Neuron (in vitro differentiated cells): ENCODE results near the gene GNG2.
A peak's percentile ranks its signal among the peaks of the same experiment; 100 is the strongest.

ENCODE experiments used
- H2AFZ ChIP-seq: one replicate; pipeline ENCODE4 v1.6.1; 2013; ENCODE audit warnings: low read depth, mild to moderate bottlenecking, inconsistent platforms, low read length, moderate library complexity
- H3K27me3 ChIP-seq: one replicate; pipeline ENCODE4 v1.6.1; 2013; ENCODE audit warnings: low read length; ENCODE audit not compliant: insufficient read depth
- H3K36me3 ChIP-seq: one replicate; pipeline ENCODE4 v1.6.1; 2013; ENCODE audit warnings: low read length; ENCODE audit not compliant: insufficient read depth
- H3K4me1 ChIP-seq: one replicate; pipeline ENCODE4 v1.6.1; 2013; ENCODE audit warnings: low read length; ENCODE audit not compliant: insufficient read depth
- H3K4me3 ChIP-seq: 2 replicates; pipeline ENCODE4 v1.5.1; 2013; ENCODE audit warnings: mild to moderate bottlenecking, low read length, moderate library complexity
- H3K9me3 ChIP-seq: one replicate; pipeline ENCODE4 v1.6.1; 2013; ENCODE audit warnings: low read length

GNG2 gene

GRCh38 chr14:51978681-51979085, 118.3 kb downstream of the GNG2 start:
- H3K9me3 ChIP-seq: peaks cover 3% of the 10 kb centered on the region
- H3K4me1 ChIP-seq: no peaks in the 10 kb centered on the region
- H2AFZ ChIP-seq: no peak overlapping the region
- no peaks in the 10 kb centered on the region for H3K36me3 ChIP-seq
- H3K27me3 ChIP-seq: no peaks in the 10 kb centered on the region
- no peak overlapping the region for H3K4me3 ChIP-seq

GRCh38 chr14:51979088-51979709, 118.8 kb downstream of the GNG2 start:
- no peaks in the 10 kb centered on the region for H3K27me3 ChIP-seq
- H3K4me1 ChIP-seq: no peaks in the 10 kb centered on the region
- H3K4me3 ChIP-seq: no peak overlapping the region
- no peak overlapping the region for H2AFZ ChIP-seq
- no peaks in the 10 kb centered on the region for H3K36me3 ChIP-seq
- peaks cover 3% of the 10 kb centered on the region for H3K9me3 ChIP-seq

GRCh38 chr14:51981218-51981854, 120.9 kb downstream of the GNG2 start:
- H3K36me3 ChIP-seq: no peaks in the 10 kb centered on the region
- no peak overlapping the region for H3K4me3 ChIP-seq
- H3K27me3 ChIP-seq: no peaks in the 10 kb centered on the region
- no peak overlapping the region for H2AFZ ChIP-seq
- H3K9me3 ChIP-seq: peaks cover 3% of the 10 kb centered on the region
- no peaks in the 10 kb centered on the region for H3K4me1 ChIP-seq

- Histone ChIP-seq H2AFZ (peak overlapping the region; percentile 41), H3K36me3 (peaks cover 19% of the 10 kb centered on the region), H3K9me3 (peaks cover 3% of the 10 kb centered on the region), H3K4me3 (peak overlapping the region; percentile 78), H3K4me1 (peaks cover 11% of the 10 kb centered on the region), H3K27me3 (no peaks in the 10 kb centered on the region)
Observed at GRCh38 chr14:51988221-51988620, 127.8 kb downstream of the GNG2 start.

- Histone ChIP-seq H2AFZ (peak within 1 kb of the TSS; percentile 41), H3K9me3 (no peaks in the 10 kb centered on the region), H3K36me3 (peaks cover 33% of the 10 kb centered on the region), H3K27me3 (no peaks in the 10 kb centered on the region), H3K4me3 (peak within 1 kb of the TSS; percentile 78), H3K4me1 (peaks cover 11% of the 10 kb centered on the region)
Observed at GRCh38 chr14:51989293-51990234, 129.2 kb downstream of the GNG2 start, which contains the start of gene RTRAF. TSS of gene RTRAF (plus strand) at chr14:51989546. CDS start at chr14:51989640, 94 bp downstream.

GRCh38 chr14:51990488-51990887, 130.1 kb downstream of the GNG2 start:
- Histone ChIP-seq H3K4me3 (peak overlapping the region; percentile 78), H3K36me3 (peaks cover 42% of the 10 kb centered on the region), H3K9me3 (no peaks in the 10 kb centered on the region), H2AFZ (no peak overlapping the region), H3K27me3 (no peaks in the 10 kb centered on the region), H3K4me1 (peaks cover 11% of the 10 kb centered on the region)

- Histone ChIP-seq H3K4me1 (peaks cover 9% of the 10 kb centered on the region), H3K36me3 (peaks cover 66% of the 10 kb centered on the region), H3K27me3 (no peaks in the 10 kb centered on the region), H3K9me3 (no peaks in the 10 kb centered on the region), H2AFZ (no peak overlapping the region), H3K4me3 (no peak overlapping the region)
Observed at GRCh38 chr14:51993285-51993920, 133.0 kb downstream of the GNG2 start.

- Histone ChIP-seq H2AFZ (no peak overlapping the region), H3K27me3 (no peaks in the 10 kb centered on the region), H3K4me1 (no peaks in the 10 kb centered on the region), H3K36me3 (peaks cover 88% of the 10 kb centered on the region), H3K4me3 (no peak overlapping the region), H3K9me3 (no peaks in the 10 kb centered on the region)
Observed at GRCh38 chr14:51996148-51996746, 135.8 kb downstream of the GNG2 start.

- Histone ChIP-seq H3K4me1 (no peaks in the 10 kb centered on the region), H3K36me3 (peaks cover 89% of the 10 kb centered on the region), H3K4me3 (no peak overlapping the region), H3K9me3 (no peaks in the 10 kb centered on the region), H2AFZ (no peak overlapping the region), H3K27me3 (no peaks in the 10 kb centered on the region)
Observed at GRCh38 chr14:51998348-51998747, 137.9 kb downstream of the GNG2 start.

GRCh38 chr14:51999084-51999483, 138.7 kb downstream of the GNG2 start:
- Histone ChIP-seq H3K36me3 (peaks cover 89% of the 10 kb centered on the region), H3K27me3 (no peaks in the 10 kb centered on the region), H2AFZ (no peak overlapping the region), H3K4me3 (no peak overlapping the region), H3K4me1 (no peaks in the 10 kb centered on the region), H3K9me3 (no peaks in the 10 kb centered on the region)

- Histone ChIP-seq H3K4me1 (no peaks in the 10 kb centered on the region), H3K4me3 (no peak overlapping the region), H2AFZ (no peak overlapping the region), H3K9me3 (no peaks in the 10 kb centered on the region), H3K27me3 (no peaks in the 10 kb centered on the region), H3K36me3 (peaks cover 89% of the 10 kb centered on the region)
Observed at GRCh38 chr14:52000019-52000582, 139.7 kb downstream of the GNG2 start.

- Histone ChIP-seq H3K4me3 (no peak overlapping the region), H3K4me1 (no peaks in the 10 kb centered on the region), H3K9me3 (no peaks in the 10 kb centered on the region), H2AFZ (no peak overlapping the region), H3K36me3 (peaks cover 89% of the 10 kb centered on the region), H3K27me3 (no peaks in the 10 kb centered on the region)
Observed at GRCh38 chr14:52000696-52001095, 140.3 kb downstream of the GNG2 start.
